Neural cell (in vitro differentiated cells): ENCODE data around the gene FAM163B. TPM values are rescaled to one million over a fixed set of nuclear protein-coding genes. Genes with fewer than 3 reads are reported as not detected.

Experiments
- H2AFZ ChIP-seq: fragments of 200-600, 300-800 bp; sonication (generic), shearing (Covaris generic); 2 replicates; pipeline ENCODE4 v1.6.0; 2014; ENCODE audit warnings: low read depth, mild to moderate bottlenecking, antibody characterized with exemption, low read length, moderate library complexity
- H3F3A ChIP-seq: fragments of 200-600 bp; shearing (Covaris generic); 2 replicates; pipeline ENCODE4 v1.6.1; 2016; ENCODE audit warnings: mild to moderate bottlenecking, moderate library complexity, mixed read lengths, antibody characterized with exemption, low read length; ENCODE audit not compliant: insufficient read depth, poor library complexity, severe bottlenecking
- H3K27ac ChIP-seq: fragments of 200-600, 300-800 bp; sonication (generic), shearing (Covaris generic); 2 replicates; pipeline ENCODE4 v1.5.1; 2014; ENCODE audit warnings: mild to moderate bottlenecking, low read length, moderate library complexity
- H3K27me3 ChIP-seq: fragments of 300-800, 200-600 bp; sonication (generic), shearing (Covaris generic); 2 replicates; pipeline ENCODE4 v1.6.0; 2014; ENCODE audit warnings: mild to moderate bottlenecking, low read depth, low read length, moderate library complexity; ENCODE audit not compliant: insufficient read depth
- H3K36me3 ChIP-seq: fragments of 300-800, 200-600 bp; sonication (generic), shearing (Covaris generic); 2 replicates; pipeline ENCODE4 v1.5.1; 2014; ENCODE audit warnings: mild to moderate bottlenecking, antibody characterized with exemption, low read length, moderate library complexity; ENCODE audit not compliant: insufficient read depth
- H3K4me2 ChIP-seq: fragments of 300-800, 200-600 bp; sonication (generic), shearing (Covaris generic); 2 replicates; pipeline ENCODE4 v1.6.0; 2014; ENCODE audit warnings: mild to moderate bottlenecking, low read length
- H3K4me3 ChIP-seq: fragments of 300-800, 200-600 bp; sonication (generic), shearing (Covaris generic); 2 replicates; pipeline ENCODE4 v1.5.1; 2014; ENCODE audit warnings: mild to moderate bottlenecking, low read length, moderate library complexity
- H3K79me2 ChIP-seq: fragments of 200-600 bp; shearing (Covaris generic); replicated peaks from 2 replicates; pipeline ENCODE4 v1.6.0; 2014; ENCODE audit warnings: mild to moderate bottlenecking, low read length, moderate library complexity; ENCODE audit not compliant: insufficient read depth
- H3K9ac ChIP-seq: fragments of 300-800, 200-600 bp; sonication (generic), shearing (Covaris generic); 2 replicates; pipeline ENCODE4 v1.6.1; 2016; ENCODE audit warnings: mild to moderate bottlenecking, low read length, mixed read lengths
- H3K9me2 ChIP-seq: fragments of 200-600 bp; shearing (Covaris generic); 2 replicates; pipeline ENCODE4 v1.6.1; 2016; ENCODE audit warnings: mild to moderate bottlenecking, low read length, mixed read lengths; ENCODE audit not compliant: insufficient read depth
- H3K9me3 ChIP-seq: fragments of 200-600, 300-800 bp; sonication (generic), shearing (Covaris generic); 2 replicates; pipeline ENCODE4 v1.6.1; 2016; ENCODE audit warnings: mild to moderate bottlenecking, mixed run types, low read length, moderate library complexity, mixed read lengths
- H4K20me1 ChIP-seq: fragments of 200-600 bp; shearing (Covaris generic); 2 replicates; pipeline ENCODE4 v1.6.1; 2016; ENCODE audit warnings: mild to moderate bottlenecking, mixed run types; ENCODE audit not compliant: insufficient read depth
- CTCF ChIP-seq: fragments of 450-650 bp; IDR thresholded peaks from 2 replicates; pipeline ENCODE4 v1.5.1; 2014; ENCODE audit warnings: antibody characterized with exemption, mild to moderate bottlenecking, moderate library complexity; ENCODE audit not compliant: poor library complexity, severe bottlenecking
- EP300 ChIP-seq: fragments of 450-650 bp; conservative IDR thresholded peaks from 2 replicates; pipeline ENCODE4 v1.6.1; 2014; ENCODE audit warnings: antibody characterized with exemption, mild to moderate bottlenecking, moderate library complexity; ENCODE audit not compliant: poor library complexity, severe bottlenecking
- EZH2 ChIP-seq: fragments of 200-600, 300-800 bp; shearing (Covaris generic), sonication (generic); IDR thresholded peaks from 2 replicates; pipeline ENCODE4 v1.6.1; 2014; ENCODE audit warnings: antibody characterized with exemption, low read length, borderline replicate concordance, mild to moderate bottlenecking; ENCODE audit not compliant: insufficient read depth, poor library complexity, severe bottlenecking
- MXI1 ChIP-seq: fragments of 450-650 bp; conservative IDR thresholded peaks from 2 replicates; pipeline ENCODE4 v1.6.1; 2014; ENCODE audit warnings: antibody characterized with exemption, mild to moderate bottlenecking; ENCODE audit not compliant: poor library complexity, severe bottlenecking
- POLR2AphosphoS5 ChIP-seq: IDR thresholded peaks from 2 replicates; pipeline ENCODE4 v1.6.1; 2012
- RAD21 ChIP-seq: fragments of 450-650 bp; conservative IDR thresholded peaks from 2 replicates; pipeline ENCODE4 v1.6.1; 2014; ENCODE audit warnings: antibody characterized with exemption, mild to moderate bottlenecking, moderate library complexity
- REST ChIP-seq: IDR thresholded peaks from 2 replicates; pipeline ENCODE4 v1.6.1; 2012; ENCODE audit warnings: borderline replicate concordance
- SMC3 ChIP-seq: fragments of 450-650 bp; conservative IDR thresholded peaks from 2 replicates; pipeline ENCODE4 v1.6.1; 2014; ENCODE audit warnings: antibody characterized with exemption, mild to moderate bottlenecking, moderate library complexity; ENCODE audit not compliant: poor library complexity
- TAF1 ChIP-seq: IDR thresholded peaks from 2 replicates; pipeline ENCODE4 v1.6.1; 2012; ENCODE audit warnings: low read depth
- polyA plus RNA-seq: library from polyadenylated mRNA; depleted of rRNA; stranded (reverse); fragments of >200 nt; gene quantifications from 2 replicates; pipeline ENCODE4 v1.2.3, GENCODE V29; 2014

The FAM163B gene
- polyA plus RNA-seq, 1 donor from 2014 or later = 1.5 TPM

GRCh38 chr9:133641861-133642595 lies 32.8 kb upstream of the FAM163B start:
- H2AFZ ChIP-seq = no peak overlapping the region
- no peaks in the 10 kb centered on the region for H3K79me2 ChIP-seq
- H3K36me3 ChIP-seq = no peaks in the 10 kb centered on the region
- no peaks in the 10 kb centered on the region for H3F3A ChIP-seq
- H3K27ac ChIP-seq = no peak overlapping the region
- H3K9me3 ChIP-seq = no peaks in the 10 kb centered on the region
- no peak overlapping the region for H3K4me2 ChIP-seq
- TF ChIP-seq RAD21 (no peak), CTCF (no peak), EP300 (no peak), MXI1 (no peak), POLR2AphosphoS5 (no peak), EZH2 (no peak), TAF1 (no peak), SMC3 (no peak), REST (no peak)
- no peaks in the 10 kb centered on the region for H3K9me2 ChIP-seq
- no peak overlapping the region for H3K9ac ChIP-seq
- H4K20me1 ChIP-seq = no peaks in the 10 kb centered on the region
- no peak overlapping the region for H3K4me3 ChIP-seq
- H3K27me3 ChIP-seq = no peaks in the 10 kb centered on the region

GRCh38 chr9:133641396-133641655 lies 32.1 kb upstream of the FAM163B start:
- no peaks in the 10 kb centered on the region for H3K79me2 ChIP-seq
- no peak overlapping the region for H3K4me3 ChIP-seq
- H3K27ac ChIP-seq = no peak overlapping the region
- no peaks in the 10 kb centered on the region for H3K9me2 ChIP-seq
- no peaks in the 10 kb centered on the region for H4K20me1 ChIP-seq
- no peak for TF ChIP-seq TAF1
- no peak for TF ChIP-seq SMC3
- TF ChIP-seq EP300 = no peak
- TF ChIP-seq REST = no peak
- no peak for TF ChIP-seq POLR2AphosphoS5
- no peak for TF ChIP-seq RAD21
- no peak for TF ChIP-seq MXI1
- no peak for TF ChIP-seq EZH2
- no peak for TF ChIP-seq CTCF
- H2AFZ ChIP-seq = no peak overlapping the region
- H3F3A ChIP-seq = no peaks in the 10 kb centered on the region
- no peaks in the 10 kb centered on the region for H3K9me3 ChIP-seq
- no peak overlapping the region for H3K4me2 ChIP-seq
- H3K27me3 ChIP-seq = no peaks in the 10 kb centered on the region
- H3K36me3 ChIP-seq = no peaks in the 10 kb centered on the region
- no peak overlapping the region for H3K9ac ChIP-seq
